HepG2 (cell line): ENCODE measurements around the gene FAM161A.

Source experiments
- ADNP ChIP-seq: sonication (generic); formaldehyde crosslinking; IDR thresholded peaks from 2 replicates; pipeline ENCODE4 v1.4.0; 2020; ENCODE audit warnings: missing genetic modification reagents
- ZNF589 ChIP-seq: sonication (generic); formaldehyde crosslinking; conservative IDR thresholded peaks from 2 replicates; pipeline ENCODE4 v1.8.0; 2022; ENCODE audit warnings: mild to moderate bottlenecking, moderate library complexity, missing genetic modification reagents

GRCh38 chr2:61854564-61855317, 881 bp upstream of the FAM161A start:
- TF ChIP-seq ZNF589 (CRISPR knock-in tag) (0 out of 2 replicates have a peak, but pooled peaks have one; percentile 41), ADNP (no peak)
